Activated CD4-positive, alpha-beta T cell treated with anti-CD3 and anti-CD28 coated beads, Interleukin-2, amount 10 ng/mL, durations not matched to agents 7 days and 5 days (primary cell): ENCODE results near the gene FAM200B. TPM values are rescaled to one million over a fixed set of nuclear protein-coding genes. Genes with fewer than 3 reads are reported as not detected.

Experiments used
- CTCF ChIA-PET: fragments of 350-600 bp; sonication (Branson Sonifier 250); formaldehyde crosslinking; loops from one replicate; lab custom pipeline; 2021; ENCODE audit warnings: antibody characterized with exemption; lab: Charles Lee
- POLR2A ChIA-PET: fragments of 350-600 bp; sonication (Branson Sonifier 250); formaldehyde crosslinking; loops from one replicate; lab custom pipeline; 2021; ENCODE audit warnings: antibody characterized with exemption; lab: Charles Lee
- DNase-seq: peaks from one replicate; pipeline ENCODE4 v3.0.0-alpha.2; 2020
- H3K27ac Mint-ChIP-seq: one replicate; pipeline ENCODE4 v1.8.0; 2021; ENCODE audit warnings: mild to moderate bottlenecking, moderate library complexity, mixed read lengths
- H3K27me3 Mint-ChIP-seq: one replicate; pipeline ENCODE4 v1.8.0; 2021; ENCODE audit warnings: mixed read lengths
- H3K36me3 Mint-ChIP-seq: one replicate; pipeline ENCODE4 v1.8.0; 2021; ENCODE audit warnings: low read depth, mixed read lengths
- H3K4me1 Mint-ChIP-seq: one replicate; pipeline ENCODE4 v1.8.0; 2021; ENCODE audit warnings: mixed read lengths
- H3K4me3 Mint-ChIP-seq: one replicate; pipeline ENCODE4 v1.8.0; 2021; ENCODE audit warnings: mild to moderate bottlenecking, moderate library complexity, mixed read lengths
- H3K9me3 Mint-ChIP-seq: one replicate; pipeline ENCODE4 v1.8.0; 2021; ENCODE audit warnings: mixed read lengths
- total RNA-seq, 2 experiments: library from RNA; stranded (reverse); gene quantifications; one replicate each; pipeline ENCODE4 v1.2.3, GENCODE V29; 2021

The FAM200B gene
- total RNA-seq, 2 experiments from 2014 or later, result 15.9 to 24.3 TPM

DNA sequence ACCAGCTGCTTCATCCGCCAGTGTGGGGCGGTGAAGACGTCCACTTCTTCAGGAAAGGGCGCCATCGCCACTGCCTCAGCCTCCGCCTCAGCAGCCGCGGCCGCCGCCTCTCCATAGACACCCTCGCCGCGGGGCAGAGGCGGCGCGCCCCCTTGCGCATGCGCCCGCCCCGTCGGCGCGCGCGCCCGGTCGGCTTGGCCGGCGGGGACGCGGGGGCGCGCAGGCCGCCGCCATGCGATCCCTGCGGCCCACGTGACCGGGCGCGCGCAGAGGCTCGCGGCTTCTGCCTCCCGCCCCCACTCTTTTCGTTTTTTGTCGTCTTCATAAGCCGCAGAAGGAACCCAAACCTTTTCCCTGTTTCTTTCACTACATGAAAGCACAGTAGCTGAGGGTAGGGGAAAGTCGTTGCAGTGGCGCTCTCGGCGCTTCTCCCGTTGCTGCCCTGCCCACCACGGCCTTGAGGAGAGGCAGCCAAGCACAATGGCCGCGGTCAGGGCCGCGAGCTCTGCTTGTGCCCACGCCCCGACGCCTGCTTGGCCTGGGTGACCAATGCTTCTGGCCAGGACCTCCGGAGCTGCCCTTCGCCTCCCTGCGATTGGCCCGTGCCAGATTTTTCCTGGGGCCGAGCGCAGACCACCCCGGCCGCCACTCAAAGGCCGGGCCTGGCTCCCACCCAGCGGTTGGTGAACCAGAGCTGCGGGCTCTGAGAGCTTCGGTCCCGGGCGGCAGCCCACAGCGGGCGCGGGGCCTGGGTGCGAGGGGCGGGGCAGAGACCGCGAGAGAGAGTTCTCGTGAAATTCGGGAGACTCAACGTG lies 26.2 kb upstream of the FAM200B start, which contains the start of gene FBXL5:
Gene FBXL5 (minus strand): TSS at position 135 of the 815 bp plus-strand sequence. CDS start 70 bp downstream, at position 65.
- peak; percentile 76 for DNase-seq
- H3K9me3 Mint-ChIP-seq, result no peaks in the 10 kb centered on the region
- peak within 1 kb of the TSS; percentile 96 for H3K27ac Mint-ChIP-seq
- H3K4me1 Mint-ChIP-seq, result peaks cover 47% of the 10 kb centered on the region
- CTCF ChIA-PET, result interaction anchor here (0.5 to 1.7 kb wide), 3 partner anchors 10 to 23 kb away, joined by 3 to 6 read pairs (median 4); no protein-coding TSS in a partner anchor
- POLR2A ChIA-PET, result no interaction called here
- H3K36me3 Mint-ChIP-seq, result peaks cover 15% of the 10 kb centered on the region
- H3K4me3 Mint-ChIP-seq, result peak within 1 kb of the TSS; percentile 98
- H3K27me3 Mint-ChIP-seq, result no peaks in the 10 kb centered on the region

DNA sequence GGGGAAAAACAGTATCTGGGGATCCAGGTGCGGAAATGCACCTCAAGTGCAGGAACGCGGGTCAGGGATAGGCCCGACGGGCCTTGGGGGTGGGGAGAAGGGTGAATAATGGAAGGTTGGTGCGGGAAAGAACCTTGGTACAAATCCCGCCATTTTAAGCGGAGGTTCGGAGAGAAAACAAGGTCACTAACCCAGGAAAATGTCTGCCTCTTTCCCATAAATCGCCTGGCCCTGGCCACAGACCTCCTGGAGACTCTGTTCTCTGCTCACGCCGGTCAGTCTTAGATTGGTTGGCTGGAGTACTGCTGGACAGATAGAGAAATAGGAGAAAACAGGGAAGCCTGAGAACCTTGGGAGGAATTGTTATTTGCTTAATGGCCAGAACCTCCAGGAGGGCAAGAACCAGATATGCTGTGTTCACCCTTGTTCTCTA lies 25.6 kb upstream of the FAM200B start:
- ChIA-PET POLR2A (no interaction called here), CTCF (interaction anchor here (1.0 kb wide), 1 partner anchor 23 kb away, joined by 6 read pairs; no protein-coding TSS in a partner anchor)
- H3K4me3 Mint-ChIP-seq, result peak overlapping the region; percentile 86
- peaks cover 42% of the 10 kb centered on the region for H3K4me1 Mint-ChIP-seq
- H3K27me3 Mint-ChIP-seq, result no peaks in the 10 kb centered on the region
- H3K9me3 Mint-ChIP-seq, result no peaks in the 10 kb centered on the region
- DNase-seq, result no peak
- peaks cover 16% of the 10 kb centered on the region for H3K36me3 Mint-ChIP-seq
- peak overlapping the region; percentile 96 for H3K27ac Mint-ChIP-seq

DNA sequence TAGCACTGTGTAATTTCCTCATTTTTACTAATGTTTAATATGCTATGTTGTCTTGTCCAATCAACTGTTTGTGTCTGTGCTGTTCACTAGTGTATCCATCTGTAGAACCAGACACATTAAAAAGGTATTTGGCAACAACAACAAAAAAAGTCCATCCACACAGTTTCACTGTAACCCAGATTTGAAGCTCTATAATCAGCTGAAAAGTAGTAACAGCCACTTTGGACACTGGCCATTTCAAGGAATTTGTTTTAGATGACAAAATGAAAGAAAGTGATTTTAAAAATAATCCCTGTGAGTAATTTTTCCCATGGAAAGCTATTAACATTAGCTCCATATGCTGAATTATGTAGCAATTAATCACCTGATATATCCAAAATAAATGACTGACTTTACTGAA lies 24.3 kb upstream of the FAM200B start:
- CTCF ChIA-PET, result interaction anchor here (0.8 to 1.2 kb wide), 3 partner anchors 9 to 142 kb away, joined by 3 to 4 read pairs (median 3); no protein-coding TSS in a partner anchor
- no peak overlapping the region for H3K27ac Mint-ChIP-seq

DNA sequence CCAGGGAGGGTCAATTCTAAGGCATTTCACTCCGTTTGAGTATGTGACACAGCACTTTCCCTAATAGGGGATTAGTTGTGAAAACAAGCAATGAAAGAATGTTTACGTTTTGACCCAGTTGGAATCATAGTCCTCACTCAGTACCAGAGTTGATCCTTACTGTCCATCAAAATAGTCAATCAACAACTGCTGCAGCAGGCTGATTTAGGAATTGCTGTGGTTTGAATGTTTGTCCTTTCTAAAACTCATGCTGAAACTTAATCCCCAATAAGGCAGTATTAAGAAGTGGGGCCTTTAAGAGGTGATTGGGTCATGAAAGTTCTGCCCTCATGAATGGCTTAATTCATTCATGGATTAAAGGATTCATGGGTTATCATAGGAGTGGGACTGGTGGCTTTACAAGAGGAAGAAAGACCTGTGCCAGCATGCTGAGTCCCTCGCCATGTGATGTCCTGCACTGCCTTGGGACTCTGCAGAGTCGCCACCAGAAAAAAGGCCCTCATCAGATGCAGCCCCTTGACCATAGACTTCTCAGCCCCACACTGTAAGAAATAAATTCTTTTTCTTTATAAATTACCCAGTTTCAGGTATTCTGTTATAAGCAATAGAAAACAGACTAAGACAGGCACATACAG lies 23.4 kb upstream of the FAM200B start:
- Mint-ChIP-seq H3K4me3 (no peak overlapping the region), H3K9me3 (no peaks in the 10 kb centered on the region), H3K27me3 (no peaks in the 10 kb centered on the region), H3K36me3 (peaks cover 23% of the 10 kb centered on the region), H3K4me1 (peaks cover 25% of the 10 kb centered on the region), H3K27ac (no peak overlapping the region)
- CTCF ChIA-PET, result interaction anchor here (0.9 kb wide), 1 partner anchor 108 kb away, joined by 3 read pairs; no protein-coding TSS in a partner anchor
- POLR2A ChIA-PET, result no interaction called here
- DNase-seq, result no peak

More for the DNA sequence above, 24.3 kb upstream of the FAM200B start:
- Mint-ChIP-seq H3K36me3 (peaks cover 23% of the 10 kb centered on the region), H3K4me3 (no peak overlapping the region), H3K9me3 (no peaks in the 10 kb centered on the region), H3K27me3 (no peaks in the 10 kb centered on the region), H3K4me1 (peaks cover 33% of the 10 kb centered on the region)
- no peak for DNase-seq
- POLR2A ChIA-PET, result no interaction called here

DNA sequence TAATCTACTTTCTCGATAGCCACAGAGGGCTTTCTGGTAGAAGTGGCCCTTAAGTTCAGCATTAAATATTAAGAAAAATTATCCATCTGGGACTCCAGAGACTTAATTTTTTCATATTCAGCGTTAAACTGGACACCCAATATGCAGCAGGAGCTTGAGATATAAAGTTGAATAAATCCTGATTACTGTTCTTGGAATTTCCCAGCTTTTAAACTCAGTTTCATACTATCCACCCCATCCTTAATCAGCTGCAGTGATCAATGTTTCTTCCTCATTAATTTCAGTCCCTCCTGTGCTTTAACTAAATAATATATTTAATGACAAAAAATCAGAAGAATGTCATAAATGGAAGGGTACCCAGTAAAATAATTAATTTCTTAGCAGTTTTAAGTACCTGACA lies 22.8 kb upstream of the FAM200B start:
- Mint-ChIP-seq H3K27me3 (no peaks in the 10 kb centered on the region), H3K27ac (no peak overlapping the region), H3K4me3 (no peak overlapping the region), H3K9me3 (no peaks in the 10 kb centered on the region), H3K36me3 (peaks cover 21% of the 10 kb centered on the region), H3K4me1 (peaks cover 20% of the 10 kb centered on the region)
- CTCF ChIA-PET, result no interaction called here
- POLR2A ChIA-PET, result interaction anchor here (1.7 kb wide), 1 partner anchor 23 kb away, joined by 3 read pairs; the partner anchor contains the start of gene FAM200B
- no peak for DNase-seq

DNA sequence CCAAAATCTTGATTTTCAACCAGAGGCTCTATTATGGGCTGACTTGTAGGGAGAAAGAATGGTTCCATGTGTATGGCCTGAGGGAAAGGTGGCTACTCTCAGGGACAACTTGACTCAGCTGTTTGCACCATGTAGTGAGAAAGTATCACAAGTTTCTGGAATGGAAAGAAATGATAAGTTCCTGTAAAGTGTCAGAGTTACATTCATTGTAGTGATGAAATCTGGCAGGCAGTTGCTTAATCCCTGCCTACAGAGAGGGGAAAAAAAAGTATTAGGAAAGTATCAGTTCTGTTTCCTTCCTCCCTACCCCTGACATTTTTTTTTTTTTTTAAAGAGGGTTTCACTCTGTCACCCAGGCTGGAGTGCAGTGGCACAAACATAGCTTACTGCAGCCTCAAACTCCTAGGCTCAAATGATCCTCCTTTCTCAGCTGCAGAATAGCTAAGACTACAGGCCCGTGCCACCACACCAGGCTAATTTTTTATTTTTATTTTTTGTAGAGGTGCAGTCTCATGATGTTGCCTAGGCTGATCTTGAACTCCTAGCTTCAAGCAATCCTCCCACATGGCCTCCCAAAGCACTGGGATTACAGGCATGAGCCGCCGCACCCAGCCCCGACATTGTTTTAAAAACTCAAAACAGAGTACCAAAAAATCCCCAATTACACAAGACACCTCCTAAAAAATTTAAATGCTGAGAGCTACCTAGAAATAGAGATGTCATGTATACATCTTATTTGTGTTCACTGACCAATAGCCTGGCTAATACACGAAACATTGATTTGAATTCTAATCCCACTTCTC lies 21.7 kb upstream of the FAM200B start:
- Mint-ChIP-seq H3K9me3 (no peaks in the 10 kb centered on the region), H3K27ac (no peak overlapping the region), H3K27me3 (no peaks in the 10 kb centered on the region), H3K4me1 (peaks cover 13% of the 10 kb centered on the region), H3K4me3 (no peak overlapping the region), H3K36me3 (peaks cover 17% of the 10 kb centered on the region)
- POLR2A ChIA-PET, result interaction anchor here (0.6 to 1.7 kb wide), 2 partner anchors 21 to 224 kb away, joined by 3 to 4 read pairs; partner anchors contain the start of gene FAM200B
- CTCF ChIA-PET, result interaction anchor here (0.6 to 1.6 kb wide), 5 partner anchors 14 to 839 kb away, joined by 3 to 5 read pairs (median 3); no protein-coding TSS in a partner anchor
- DNase-seq, result no peak

DNA sequence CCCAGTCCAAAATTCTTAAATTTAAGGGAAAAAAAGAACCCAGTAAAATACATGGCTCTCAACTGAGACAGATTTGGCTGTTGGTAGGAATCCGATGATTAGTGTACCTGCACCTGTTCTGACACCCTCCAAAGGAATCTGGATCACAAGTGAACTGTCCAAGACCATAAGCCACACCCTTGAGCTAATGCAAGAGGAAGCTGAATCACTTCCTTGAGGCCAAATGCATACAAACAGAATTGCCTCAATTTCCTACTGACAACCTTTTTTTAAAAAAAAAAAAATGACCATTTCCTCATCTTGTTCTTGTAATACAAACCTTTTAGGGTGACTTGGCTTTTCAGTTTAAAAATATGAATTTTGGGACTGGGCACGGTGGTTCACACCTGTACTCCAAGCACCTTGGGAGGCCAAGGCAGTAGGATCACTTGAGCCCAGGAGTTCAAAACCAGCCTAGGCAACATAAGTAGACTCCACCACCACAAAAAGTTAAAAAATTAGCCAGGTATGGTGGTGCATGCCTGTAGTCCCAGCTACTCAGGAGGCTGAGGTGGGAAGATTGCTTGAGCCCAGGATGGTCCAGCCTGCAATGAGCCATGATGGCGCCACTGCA lies 15.8 kb upstream of the FAM200B start:
- Mint-ChIP-seq H3K27me3 (no peaks in the 10 kb centered on the region), H3K9me3 (no peaks in the 10 kb centered on the region), H3K27ac (peak overlapping the region; percentile 31), H3K4me1 (peaks cover 19% of the 10 kb centered on the region), H3K4me3 (no peak overlapping the region), H3K36me3 (peaks cover 35% of the 10 kb centered on the region)
- DNase-seq, result no peak
- POLR2A ChIA-PET, result interaction anchor here (0.6 kb wide), 1 partner anchor 13 kb away, joined by 3 read pairs; no protein-coding TSS in a partner anchor
- CTCF ChIA-PET, result interaction anchor here (1.4 to 1.6 kb wide), 2 partner anchors 10 to 90 kb away, joined by 4 to 6 read pairs; no protein-coding TSS in a partner anchor

DNA sequence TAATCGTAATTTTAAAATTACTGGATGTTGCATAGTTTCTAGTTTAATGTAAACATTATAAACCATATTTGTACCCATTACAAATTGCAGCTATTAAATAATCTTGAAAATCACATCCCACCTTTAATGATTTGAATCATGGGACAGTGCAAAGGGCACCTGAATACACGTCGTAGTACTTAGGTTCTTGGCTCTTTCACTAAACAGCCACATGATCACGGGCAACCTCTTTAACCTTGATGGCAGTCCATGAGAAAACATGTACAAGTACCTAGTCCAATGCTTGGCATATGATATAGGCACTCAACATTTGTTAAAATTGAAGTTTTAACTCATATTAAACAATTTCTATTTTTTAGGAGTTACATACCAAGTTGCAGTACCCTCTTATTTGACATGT lies 14.6 kb upstream of the FAM200B start:
- ChIA-PET CTCF (interaction anchor here (0.6 to 1.6 kb wide), 3 partner anchors 10 to 89 kb away, joined by 3 to 6 read pairs (median 3); no protein-coding TSS in a partner anchor), POLR2A (no interaction called here)
- Mint-ChIP-seq H3K4me1 (peaks cover 16% of the 10 kb centered on the region), H3K27ac (no peak overlapping the region), H3K9me3 (no peaks in the 10 kb centered on the region), H3K27me3 (no peaks in the 10 kb centered on the region), H3K4me3 (no peak overlapping the region), H3K36me3 (peaks cover 36% of the 10 kb centered on the region)
- no peak for DNase-seq

DNA sequence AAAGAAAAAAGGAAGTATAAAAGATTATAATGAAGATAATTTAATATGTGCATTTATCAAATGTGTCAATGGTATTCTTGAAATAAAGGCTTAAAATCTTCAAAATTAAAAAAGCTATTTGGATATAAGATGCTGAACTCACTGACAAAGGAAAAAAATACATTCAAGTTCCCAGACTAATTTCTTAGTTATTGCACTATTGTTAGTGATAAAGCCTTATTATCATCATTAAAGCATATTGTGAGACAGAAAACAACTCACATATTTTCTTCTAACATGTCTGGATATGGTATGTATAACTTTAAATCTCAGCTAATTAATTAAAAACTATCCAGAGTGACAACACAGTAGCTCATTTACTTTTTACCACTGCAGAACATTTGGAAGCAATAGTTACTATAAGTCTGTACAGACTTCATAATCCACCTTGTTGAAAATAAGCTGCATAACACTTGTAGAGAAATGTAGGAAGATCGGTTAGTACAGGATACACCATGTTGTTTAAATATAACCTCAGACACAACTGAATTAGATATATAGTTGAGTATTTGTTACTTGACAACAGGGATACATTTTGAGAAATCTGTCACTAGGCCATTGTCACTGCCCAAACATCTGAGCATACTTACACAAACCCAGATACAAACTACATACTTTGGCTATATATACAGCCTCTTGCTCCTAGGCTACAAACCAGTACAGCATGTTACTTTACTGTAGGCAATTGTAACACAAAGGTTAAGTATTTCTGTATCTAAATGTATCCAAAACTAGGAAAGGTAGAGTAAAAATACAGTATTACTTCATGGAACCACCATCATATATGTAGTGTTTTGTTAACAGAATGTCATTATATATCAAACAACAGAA lies 12.8 kb upstream of the FAM200B start:
- H3K27me3 Mint-ChIP-seq, result no peaks in the 10 kb centered on the region
- DNase-seq, result no peak
- H3K9me3 Mint-ChIP-seq, result no peaks in the 10 kb centered on the region
- H3K36me3 Mint-ChIP-seq, result peaks cover 44% of the 10 kb centered on the region
- H3K27ac Mint-ChIP-seq, result no peak overlapping the region
- peaks cover 16% of the 10 kb centered on the region for H3K4me1 Mint-ChIP-seq
- ChIA-PET CTCF (no interaction called here), POLR2A (no interaction called here)
- no peak overlapping the region for H3K4me3 Mint-ChIP-seq

DNA sequence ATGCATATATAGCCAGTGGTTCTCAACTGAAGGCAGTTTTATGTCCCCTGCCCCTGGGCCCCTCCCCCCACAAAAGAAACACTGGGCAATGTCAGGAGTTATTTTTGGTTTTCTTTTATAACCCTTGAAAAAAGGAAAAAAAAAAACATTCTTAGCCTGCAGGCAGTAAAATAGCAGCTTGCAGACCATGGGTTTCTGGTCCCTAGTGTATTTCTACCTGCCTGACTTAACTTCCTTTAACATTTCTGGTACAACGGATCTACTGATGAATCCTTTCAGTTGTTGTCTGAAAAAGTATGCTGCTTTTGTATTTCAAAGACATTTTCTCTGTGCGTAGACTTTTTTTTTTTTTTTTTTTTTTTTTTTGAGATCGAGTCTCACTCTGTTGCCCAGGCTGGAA lies 11.1 kb upstream of the FAM200B start:
- no peak for DNase-seq
- Mint-ChIP-seq H3K4me1 (peaks cover 13% of the 10 kb centered on the region), H3K4me3 (no peak overlapping the region), H3K27ac (no peak overlapping the region), H3K27me3 (no peaks in the 10 kb centered on the region), H3K36me3 (peaks cover 44% of the 10 kb centered on the region), H3K9me3 (no peaks in the 10 kb centered on the region)
- POLR2A ChIA-PET, result no interaction called here
- CTCF ChIA-PET, result interaction anchor here (0.5 to 1.4 kb wide), 4 partner anchors 11 to 666 kb away, joined by 3 to 6 read pairs (median 4); partner anchors contain the start of gene FAM200B

DNA sequence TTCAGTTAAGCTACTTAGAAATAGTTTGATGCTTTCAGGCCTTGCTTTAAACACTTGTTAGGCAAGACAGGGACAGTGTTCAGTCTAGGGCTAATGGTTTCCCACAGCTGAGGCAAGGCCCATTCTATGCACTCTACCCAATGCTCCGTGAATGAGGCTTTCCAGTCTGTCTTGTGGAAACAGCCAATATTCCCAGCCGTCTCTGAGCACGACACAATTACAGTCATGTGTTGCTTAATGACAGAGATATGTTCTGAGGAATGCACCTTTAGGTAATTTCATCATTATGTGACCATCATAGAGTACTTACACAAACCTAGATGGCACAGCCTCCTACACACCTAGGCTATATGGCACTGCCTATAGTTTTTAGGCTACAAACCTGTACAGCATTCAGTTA lies 9.5 kb upstream of the FAM200B start:
- CTCF ChIA-PET, result interaction anchor here (2.2 kb wide), 1 partner anchor 11 kb away, joined by 5 read pairs; no protein-coding TSS in a partner anchor

More for the DNA sequence above, 9.5 kb upstream of the FAM200B start:
- no peak for DNase-seq
- peaks cover 10% of the 10 kb centered on the region for H3K4me1 Mint-ChIP-seq
- POLR2A ChIA-PET, result no interaction called here
- no peaks in the 10 kb centered on the region for H3K9me3 Mint-ChIP-seq
- H3K36me3 Mint-ChIP-seq, result peaks cover 38% of the 10 kb centered on the region
- H3K4me3 Mint-ChIP-seq, result no peak overlapping the region
- no peak overlapping the region for H3K27ac Mint-ChIP-seq
- H3K27me3 Mint-ChIP-seq, result no peaks in the 10 kb centered on the region
